ENCODE data around the gene ZDHHC17.
"Not testable (repeated sequence)": the region's sequence is repeated elsewhere in the genome, so short reads cannot be mapped to it uniquely, and the experiment has no call there.

The ZDHHC17 gene, protein sequence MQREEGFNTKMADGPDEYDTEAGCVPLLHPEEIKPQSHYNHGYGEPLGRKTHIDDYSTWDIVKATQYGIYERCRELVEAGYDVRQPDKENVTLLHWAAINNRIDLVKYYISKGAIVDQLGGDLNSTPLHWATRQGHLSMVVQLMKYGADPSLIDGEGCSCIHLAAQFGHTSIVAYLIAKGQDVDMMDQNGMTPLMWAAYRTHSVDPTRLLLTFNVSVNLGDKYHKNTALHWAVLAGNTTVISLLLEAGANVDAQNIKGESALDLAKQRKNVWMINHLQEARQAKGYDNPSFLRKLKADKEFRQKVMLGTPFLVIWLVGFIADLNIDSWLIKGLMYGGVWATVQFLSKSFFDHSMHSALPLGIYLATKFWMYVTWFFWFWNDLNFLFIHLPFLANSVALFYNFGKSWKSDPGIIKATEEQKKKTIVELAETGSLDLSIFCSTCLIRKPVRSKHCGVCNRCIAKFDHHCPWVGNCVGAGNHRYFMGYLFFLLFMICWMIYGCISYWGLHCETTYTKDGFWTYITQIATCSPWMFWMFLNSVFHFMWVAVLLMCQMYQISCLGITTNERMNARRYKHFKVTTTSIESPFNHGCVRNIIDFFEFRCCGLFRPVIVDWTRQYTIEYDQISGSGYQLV

GRCh38 chr12:76763746-76764675 lies at the start of gene ZDHHC17:
TSS of gene ZDHHC17 (plus strand) at chr12:76764115. CDS start at chr12:76764237, 122 bp downstream.
- DNase-seq: peak; percentile 95

- no peak for DNase-seq
Measured at GRCh38 chr12:76714415-76714814, 49.5 kb upstream of the ZDHHC17 start.

- DNase-seq: no peak
Measured at GRCh38 chr12:76714861-76715260, 49.1 kb upstream of the ZDHHC17 start.

DNA sequence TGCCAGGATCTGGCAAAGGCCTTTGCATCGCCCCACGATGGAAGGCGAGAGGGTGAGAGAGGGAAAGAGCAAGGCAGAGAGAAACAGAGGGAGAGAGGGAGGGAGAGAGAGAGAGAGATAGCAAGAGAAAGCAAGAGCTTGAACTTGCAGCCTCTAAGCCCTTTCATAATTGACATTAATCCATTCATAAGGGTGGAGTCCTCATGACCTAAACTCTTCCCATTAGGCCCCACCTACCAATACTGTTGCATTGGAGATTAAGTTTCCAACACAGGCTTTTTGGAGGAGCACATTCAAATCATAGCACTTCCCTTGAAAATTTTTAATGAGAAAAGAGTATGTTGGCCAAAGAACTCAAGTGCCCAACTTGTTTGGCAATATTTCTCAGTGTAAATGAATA lies 48.6 kb upstream of the ZDHHC17 start:
- DNase-seq: no peak

DNA sequence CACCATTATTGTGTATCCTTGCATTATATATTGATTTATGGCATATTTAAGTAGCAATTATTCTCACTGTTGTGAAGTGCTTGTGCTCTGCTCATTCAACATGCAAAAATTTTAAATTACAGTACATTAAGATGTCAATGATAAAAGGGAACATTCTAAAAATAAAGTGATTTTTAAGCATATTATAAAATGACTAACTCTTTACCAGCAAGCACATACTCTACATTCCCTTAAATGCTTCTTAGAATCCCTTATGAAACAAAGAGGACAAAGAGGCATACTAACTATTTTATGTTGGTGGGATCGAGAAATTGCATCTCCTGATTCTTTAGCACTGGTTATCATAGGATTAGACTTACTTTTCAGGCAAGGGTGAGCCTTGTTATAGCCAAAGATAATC lies 46.6 kb upstream of the ZDHHC17 start:
- no peak for DNase-seq

GRCh38 chr12:76719171-76720041 lies 44.5 kb upstream of the ZDHHC17 start:
- no peak for DNase-seq

DNA sequence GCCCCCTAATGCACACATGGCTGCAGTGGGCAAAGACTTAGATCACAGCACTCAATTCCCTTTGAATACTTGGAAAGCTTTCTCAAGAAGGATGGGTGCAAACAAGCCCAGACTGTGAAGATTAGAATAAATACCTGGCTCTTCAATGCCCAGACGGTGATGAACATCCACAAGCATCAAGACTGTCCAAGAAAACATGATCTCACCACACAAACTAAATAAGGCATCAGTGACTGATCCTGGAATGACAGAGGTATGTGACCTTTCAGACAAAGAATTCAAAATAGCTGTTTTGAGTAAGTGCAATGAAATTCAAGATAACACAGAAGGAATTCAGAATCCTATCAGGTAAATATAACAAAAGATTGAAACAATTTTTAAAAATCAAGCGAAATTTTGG lies 43.8 kb upstream of the ZDHHC17 start:
- no peak for DNase-seq

DNA sequence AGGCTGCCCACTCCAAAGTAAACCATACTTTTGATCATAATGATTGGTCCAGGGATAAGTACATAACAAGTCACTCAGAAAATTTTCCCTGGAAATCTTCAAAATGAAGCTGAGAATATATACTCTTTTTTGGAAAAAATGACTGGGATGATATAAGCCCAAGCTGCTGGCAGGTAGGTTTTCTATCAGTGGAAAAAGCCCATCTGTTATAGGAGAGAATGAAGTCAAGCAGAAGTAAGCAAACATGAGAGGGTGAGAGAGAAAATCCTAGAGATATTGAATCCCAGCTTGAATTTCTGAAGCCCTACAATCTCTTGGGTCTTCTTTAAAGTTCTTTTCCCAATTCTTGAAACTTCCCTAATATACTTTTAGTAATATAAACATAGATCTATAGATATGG lies 37.3 kb upstream of the ZDHHC17 start:
- DNase-seq: no peak

DNA sequence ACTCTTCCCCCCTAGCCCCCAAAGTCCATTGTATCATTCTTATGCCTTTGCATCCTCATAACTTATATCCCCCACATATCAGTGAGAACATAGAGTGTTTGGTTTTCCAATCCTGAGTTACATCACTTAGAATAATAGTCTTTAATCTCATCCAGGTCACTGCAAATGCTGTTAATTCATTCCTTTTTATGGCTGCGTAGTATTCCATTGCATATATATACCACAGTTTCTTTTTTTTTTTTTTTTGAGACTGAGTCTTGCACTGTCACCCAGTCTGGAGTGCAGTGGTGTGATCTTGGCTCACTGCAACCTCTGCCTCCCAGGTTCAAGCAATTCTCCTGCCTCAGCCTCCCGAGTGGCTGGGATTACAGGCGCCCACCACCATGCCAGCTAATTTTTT lies 31.7 kb upstream of the ZDHHC17 start:
- not testable (repeated sequence) for DNase-seq

GRCh38 chr12:76737689-76738088 lies 26.2 kb upstream of the ZDHHC17 start:
- not testable (repeated sequence) for DNase-seq

DNA sequence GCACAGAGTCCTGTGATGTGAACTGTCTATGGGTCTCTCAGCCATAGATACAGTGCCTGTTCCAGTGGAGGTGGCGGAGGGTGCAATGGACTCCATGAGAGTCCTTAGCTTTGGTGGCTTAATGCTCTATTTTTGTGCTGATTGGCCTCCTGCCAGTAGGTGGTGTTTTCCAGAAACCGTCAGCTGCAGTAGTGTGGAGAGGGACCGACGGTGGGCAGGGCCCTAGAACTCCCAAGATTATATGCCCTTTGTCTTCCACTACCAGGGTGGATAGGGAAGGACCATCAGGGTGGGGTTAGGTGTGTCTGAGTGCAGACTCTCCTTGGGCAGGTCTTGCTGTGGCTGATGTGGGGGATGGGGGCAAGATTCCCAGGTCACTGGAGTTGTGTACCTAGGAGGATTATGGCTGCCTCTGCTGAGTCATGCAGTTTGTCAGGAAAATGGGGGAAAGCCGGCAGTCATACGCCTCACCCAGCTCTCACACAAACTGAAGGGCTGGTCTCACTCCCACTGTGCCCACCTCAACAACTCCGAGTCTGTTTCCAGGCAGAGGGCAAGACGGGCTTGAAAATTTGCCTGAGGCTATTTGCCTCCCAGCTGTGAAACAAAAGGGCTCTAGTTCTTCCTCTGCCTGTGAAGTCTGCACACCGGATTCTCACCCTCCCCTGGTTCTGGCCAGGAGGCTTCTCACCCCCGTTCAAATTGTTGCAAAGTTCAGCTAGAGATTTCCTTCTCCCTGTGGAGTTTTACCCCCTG lies 24.9 kb upstream of the ZDHHC17 start:
- DNase-seq: no peak

DNA sequence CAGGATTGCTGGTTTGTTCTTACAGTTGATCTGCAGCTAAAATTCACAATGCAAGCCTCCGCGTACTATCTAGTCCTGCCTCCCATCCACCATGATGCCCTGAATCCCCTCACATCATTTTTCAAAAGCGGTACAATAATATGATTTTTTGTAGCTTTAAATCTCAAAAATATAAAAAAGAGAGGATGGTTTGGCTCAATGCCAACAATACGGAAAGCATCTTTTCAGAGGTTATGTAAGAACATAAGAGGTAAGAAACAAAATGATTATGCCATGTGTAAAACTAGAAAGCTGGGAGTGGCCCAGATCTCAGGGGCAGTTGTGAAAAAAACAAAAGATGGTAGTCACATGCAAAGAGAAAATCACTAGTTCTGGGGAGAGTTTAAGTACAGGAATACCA lies 24.0 kb upstream of the ZDHHC17 start:
- DNase-seq: no peak

GRCh38 chr12:76740501-76740900 lies 23.4 kb upstream of the ZDHHC17 start:
- no peak for DNase-seq

DNA sequence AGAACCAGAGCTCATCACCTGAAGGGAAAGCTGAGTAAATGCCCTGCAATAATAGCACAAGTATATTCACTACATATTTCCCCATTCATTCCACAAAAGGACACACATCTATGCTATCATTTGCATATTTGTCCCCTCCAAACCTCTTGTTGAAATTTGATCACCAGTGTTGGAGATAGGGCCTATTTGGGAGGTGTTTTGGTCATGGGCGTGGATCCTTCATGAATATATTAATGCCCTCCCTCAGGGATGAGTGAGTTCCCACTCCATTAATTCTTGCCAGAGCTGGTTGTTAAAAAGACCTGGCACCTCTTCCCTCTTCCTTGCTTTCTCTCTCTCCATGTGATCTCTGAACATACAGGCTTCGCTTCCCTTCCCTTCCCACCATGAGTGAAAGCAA lies 18.6 kb upstream of the ZDHHC17 start:
- DNase-seq: no peak

DNA sequence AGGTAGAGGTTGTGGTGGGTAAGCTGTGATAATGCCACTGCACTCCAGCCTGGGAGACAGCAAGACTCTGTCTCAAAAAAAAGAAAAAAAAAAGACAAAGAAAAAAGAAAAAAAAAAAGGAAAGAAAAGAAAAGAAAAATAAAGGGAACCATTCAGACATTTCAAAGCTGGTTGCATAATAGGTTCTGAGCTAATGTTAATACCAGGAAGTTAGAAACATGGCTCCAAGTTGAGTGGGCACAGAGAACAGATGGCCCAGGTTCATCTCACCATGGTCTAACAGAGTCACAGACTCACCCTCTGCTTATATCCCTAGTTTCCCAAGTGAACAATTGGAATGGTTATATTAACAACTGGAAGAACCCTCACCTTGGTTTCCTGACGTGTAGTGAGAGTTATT lies 17.4 kb upstream of the ZDHHC17 start:
- no peak for DNase-seq

GRCh38 chr12:76747245-76747644 lies 16.7 kb upstream of the ZDHHC17 start:
- no peak for DNase-seq

- no peak for DNase-seq
Measured at GRCh38 chr12:76755829-76756379, 8.0 kb upstream of the ZDHHC17 start.

DNA sequence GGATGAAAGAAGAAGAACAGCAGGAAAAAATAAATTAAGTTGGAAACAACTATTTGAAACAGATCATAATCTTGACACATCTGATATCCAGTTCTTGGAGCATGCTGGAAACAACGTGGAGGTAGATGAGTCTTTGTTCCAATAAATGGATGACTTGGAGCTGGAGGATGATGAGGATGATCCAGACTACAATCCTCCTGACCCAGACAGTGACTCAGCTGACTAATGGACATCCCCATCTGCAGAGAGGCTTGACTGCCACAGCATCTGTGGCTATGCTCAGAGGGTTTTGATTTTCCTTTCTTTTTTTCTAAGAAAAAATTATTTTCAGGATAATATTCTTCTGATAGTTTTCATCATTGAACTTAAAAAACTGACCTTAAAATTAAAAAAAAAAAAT lies 6.2 kb upstream of the ZDHHC17 start:
- no peak for DNase-seq

DNA sequence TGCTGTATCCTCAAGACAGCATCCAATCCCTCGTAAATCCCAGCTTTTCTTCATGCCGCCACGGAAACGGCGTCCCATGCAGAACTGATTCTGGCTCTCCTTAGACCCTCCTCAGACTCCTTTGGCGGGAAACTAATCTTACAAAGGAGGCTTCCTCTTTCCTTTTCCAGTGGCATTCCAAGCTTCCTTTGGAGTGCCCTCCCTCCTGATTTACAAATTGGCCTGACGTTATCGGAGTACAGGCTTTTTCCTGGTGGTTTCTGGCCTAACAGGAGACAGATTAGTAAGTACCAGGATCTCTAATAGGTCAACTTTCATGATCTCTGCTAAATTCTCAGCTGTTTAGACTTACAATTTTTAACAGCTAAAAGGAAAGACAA lies 1.3 kb upstream of the ZDHHC17 start:
- DNase-seq: no peak

DNA sequence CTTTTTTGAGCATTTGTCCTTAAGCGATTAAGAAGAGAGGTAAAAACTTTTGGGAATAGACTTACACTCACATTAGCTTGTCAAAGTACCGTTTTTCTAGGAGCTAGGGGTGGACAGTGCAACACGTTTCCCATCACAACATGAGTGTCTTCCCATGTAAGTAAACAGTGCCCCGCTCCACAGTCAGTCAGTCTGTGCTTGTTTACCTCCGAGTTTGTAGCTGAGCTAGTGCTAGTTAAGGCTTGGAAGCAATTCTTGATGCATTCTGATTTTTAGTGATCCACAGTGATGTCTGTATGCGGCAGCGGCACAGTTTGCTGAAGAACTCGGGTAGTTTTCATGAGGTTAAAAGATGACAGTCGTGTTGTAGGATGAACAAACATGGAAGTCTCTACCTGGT lies 941 bp downstream of the ZDHHC17 start:
- no peak for DNase-seq

DNA sequence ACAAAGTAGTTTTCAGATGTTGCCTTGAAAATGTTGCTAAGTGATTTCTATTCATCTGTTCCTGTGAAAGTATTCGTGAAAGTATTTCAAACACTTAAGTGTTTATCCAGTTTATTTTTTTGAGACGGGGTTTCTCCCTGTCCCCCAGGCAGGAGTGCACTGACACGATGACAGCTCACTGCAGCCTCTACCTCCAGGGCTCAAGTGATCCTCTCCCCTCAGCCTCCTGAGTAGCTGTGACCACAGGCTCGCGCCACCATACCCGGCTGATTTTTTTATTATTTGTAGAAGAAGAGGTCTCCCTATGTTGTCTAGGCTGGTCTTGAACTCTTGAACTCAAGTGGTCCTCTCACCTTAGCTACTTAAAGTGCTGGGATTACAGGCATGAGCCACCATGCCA lies 1.7 kb downstream of the ZDHHC17 start:
- DNase-seq: no peak
